Bronchial epithelial cell (primary cell): ENCODE measurements around the gene RAD9A. TPM values are rescaled to one million over a fixed set of nuclear protein-coding genes. Genes with fewer than 3 reads are reported as not detected.

Source experiments
- DNase-seq: peaks from one replicate; pipeline ENCODE4 v3.0.0-alpha.2; 2010; ENCODE audit warnings: low read depth
- FAIRE-seq: peaks from 2 replicates; lab custom pipeline; 2011; peaks lifted over from hg19 to GRCh38; lab: Jason Lieb, UNC
- H3K27me3 ChIP-seq: 2 replicates; pipeline ENCODE4 v1.5.1; 2011; ENCODE audit warnings: low read length; ENCODE audit not compliant: control insufficient read depth, insufficient read depth
- H3K36me3 ChIP-seq: 2 replicates; pipeline ENCODE4 v1.5.1; 2011; ENCODE audit warnings: low read length; ENCODE audit not compliant: control insufficient read depth, insufficient read depth
- H3K4me3 ChIP-seq: 2 replicates; pipeline ENCODE4 v1.5.1; 2011; ENCODE audit warnings: mild to moderate bottlenecking, low read depth, low read length, control low read depth
- CTCF ChIP-seq: IDR thresholded peaks from 2 replicates; pipeline ENCODE4 v1.5.1; 2011; ENCODE audit warnings: mild to moderate bottlenecking, moderate library complexity, low read length, control low read depth, inconsistent platforms; ENCODE audit not compliant: insufficient read depth, severe bottlenecking
- total RNA-seq: library from RNA; depleted of rRNA; stranded (reverse); fragments of >200 nt; gene quantifications from 2 replicates; pipeline ENCODE4 v1.2.1, GENCODE V29; 2014

RAD9A gene
- total RNA-seq, 1 donor from 2014 or later, result 8.7 TPM

DNA sequence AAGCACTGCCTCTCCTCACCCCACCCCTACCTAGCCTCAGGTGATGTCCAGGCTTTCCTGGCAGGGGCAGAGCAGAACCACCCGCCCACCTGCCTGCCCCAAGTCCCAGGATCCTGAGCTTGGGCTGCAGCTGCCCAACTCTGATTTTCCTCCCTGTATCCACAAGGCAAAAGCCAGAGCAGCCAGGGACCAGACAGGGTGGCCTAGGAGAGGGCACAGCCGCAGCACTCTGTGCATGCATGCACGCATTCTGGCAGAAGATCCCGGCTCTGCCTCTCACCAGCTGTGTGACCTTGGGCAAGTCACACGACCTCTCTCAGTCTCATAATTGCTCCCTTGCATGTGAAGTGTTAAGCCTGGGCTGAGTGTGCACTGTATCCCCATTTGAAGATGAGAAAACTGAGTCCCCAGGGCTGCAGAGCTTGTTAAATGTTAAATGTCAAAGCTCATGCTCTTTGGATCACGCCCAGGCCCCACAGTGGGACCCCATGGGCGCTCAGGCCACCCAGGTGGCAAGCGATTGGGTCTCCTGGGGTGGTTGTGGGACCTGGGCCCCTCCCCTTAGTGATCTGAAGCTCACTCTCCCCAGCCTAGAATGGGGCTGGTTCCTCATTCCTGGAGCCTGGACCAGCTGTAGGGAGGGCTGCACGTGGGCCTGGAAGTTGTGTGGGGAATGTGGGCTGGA is 20.9 kb downstream of the RAD9A start:
- TF ChIP-seq CTCF, result no peak
- no peak for DNase-seq
- no peaks in the 10 kb centered on the region for H3K36me3 ChIP-seq
- no peak overlapping the region for H3K4me3 ChIP-seq
- FAIRE-seq, result no peak
- peaks cover 10% of the 10 kb centered on the region for H3K27me3 ChIP-seq

DNA sequence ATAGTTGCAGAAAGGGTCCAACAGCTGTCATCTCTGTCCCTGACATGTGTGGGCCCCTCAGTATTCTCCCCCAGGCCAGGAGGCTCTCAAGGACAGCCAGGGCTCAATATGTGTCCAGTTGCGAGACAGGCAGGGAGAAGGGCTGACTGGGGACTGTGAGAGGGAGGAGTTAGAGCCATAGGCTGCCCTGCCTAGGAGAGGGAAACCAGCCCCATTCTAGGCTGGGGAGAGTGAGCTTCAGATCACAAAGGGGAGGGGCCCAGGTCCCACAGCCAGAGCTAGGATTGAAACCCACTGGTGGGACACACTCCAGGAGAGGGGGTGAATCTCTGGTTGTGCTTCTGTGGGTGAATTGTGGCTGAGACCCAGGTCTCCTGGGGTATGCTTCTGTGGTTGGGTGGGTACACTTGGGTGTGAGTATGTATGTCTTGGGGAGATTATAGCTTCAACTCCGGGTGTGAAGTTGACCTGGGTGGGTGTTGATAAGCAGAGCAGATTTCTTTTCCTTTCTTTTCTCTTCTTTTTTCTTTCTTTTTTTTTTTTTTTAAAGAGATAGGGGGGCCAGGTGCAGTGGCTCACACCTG is 21.6 kb downstream of the RAD9A start:
- Histone ChIP-seq H3K4me3 (no peak overlapping the region), H3K36me3 (no peaks in the 10 kb centered on the region), H3K27me3 (peaks cover 8% of the 10 kb centered on the region)
- TF ChIP-seq CTCF, result no peak
- DNase-seq, result no peak
- FAIRE-seq, result peak; percentile 60

DNA sequence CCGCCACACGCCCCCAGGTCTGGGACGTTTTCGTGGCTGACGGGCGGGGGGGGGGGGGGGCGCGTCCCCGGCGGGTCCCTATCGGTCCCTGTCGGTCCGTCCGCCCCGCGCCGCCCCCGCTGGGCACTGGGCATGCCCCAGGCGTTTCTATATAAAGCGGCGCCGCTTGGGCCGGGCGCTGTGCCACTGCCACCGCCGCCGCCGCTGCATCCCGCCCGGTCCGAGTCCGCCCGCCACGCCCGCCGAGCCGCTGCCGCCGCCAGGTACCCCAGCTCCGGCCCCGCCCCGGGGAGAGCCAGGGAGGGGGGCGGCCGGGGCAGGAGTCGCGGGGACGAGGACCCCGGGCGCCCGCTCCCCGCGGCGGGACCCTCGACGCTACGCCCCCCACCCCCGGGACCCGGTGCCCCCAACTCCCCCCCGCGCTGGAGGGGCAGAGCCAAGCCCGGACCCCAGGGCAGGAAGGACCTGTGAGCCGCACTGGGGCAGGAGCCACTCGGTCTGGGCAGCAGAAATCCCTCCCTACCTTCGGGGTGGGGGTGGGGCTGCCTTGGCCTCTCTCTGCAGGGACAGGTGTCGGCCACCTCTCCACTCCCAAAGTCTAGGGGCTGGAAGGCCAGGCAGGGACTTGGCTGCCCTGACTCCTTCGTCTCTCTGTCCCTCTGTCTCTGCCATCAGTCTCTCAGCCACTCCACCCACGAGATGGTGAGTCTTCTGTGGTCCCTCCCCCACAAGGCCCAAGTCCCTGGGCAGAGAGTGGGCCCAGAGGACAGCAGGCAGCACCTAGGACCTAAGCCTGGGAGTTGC is 23.9 kb downstream of the RAD9A start, which contains the start of gene CARNS1:
TSS of gene CARNS1 (plus strand) at position 178 of the 804 bp plus-strand sequence. CDS start at position 700, 522 bp downstream.
- DNase-seq, result no peak
- no peak for FAIRE-seq
- Histone ChIP-seq H3K4me3 (no peak within 1 kb of the TSS), H3K36me3 (no peaks in the 10 kb centered on the region), H3K27me3 (peaks cover 4% of the 10 kb centered on the region)
- TF ChIP-seq CTCF, result no peak

- Histone ChIP-seq H3K36me3 (no peaks in the 10 kb centered on the region), H3K4me3 (no peak overlapping the region), H3K27me3 (peaks cover 3% of the 10 kb centered on the region)
- peak; percentile 57 for DNase-seq
- peak; percentile 89 for FAIRE-seq
- no peak for TF ChIP-seq CTCF
These were observed 24.9 kb downstream of the RAD9A start for GRCh38 chr11:67416416-67417335.

DNA sequence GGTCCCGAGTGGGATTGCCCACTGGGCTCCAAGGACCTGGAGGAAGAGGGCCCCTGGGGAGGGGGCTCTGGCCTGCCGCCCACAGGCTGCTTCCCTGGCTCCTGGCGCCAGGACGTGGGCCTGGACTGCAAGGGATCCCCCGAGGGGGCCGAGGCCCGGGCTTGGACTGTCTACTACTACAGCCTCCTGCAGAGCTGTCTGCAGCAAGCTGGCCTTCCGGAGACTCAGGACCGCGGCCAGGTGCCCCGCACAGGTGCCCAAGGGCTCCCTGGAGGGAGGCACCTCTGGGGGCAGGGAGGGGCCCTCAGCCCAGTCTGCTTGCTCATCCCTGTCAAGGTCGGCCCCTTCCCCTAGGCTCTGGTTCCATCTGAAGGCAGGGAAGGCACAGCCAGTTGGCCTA is 25.6 kb downstream of the RAD9A start:
- H3K4me3 ChIP-seq, result no peak overlapping the region
- no peak for DNase-seq
- no peaks in the 10 kb centered on the region for H3K36me3 ChIP-seq
- H3K27me3 ChIP-seq, result no peaks in the 10 kb centered on the region
- TF ChIP-seq CTCF, result no peak
- no peak for FAIRE-seq
